Body of pancreas (tissue), 4 donors: ENCODE results near the gene ZNF574.

ENCODE experiments used
- CTCF ChIP-seq, 7 experiments: fragments of 450-650 bp in 4 of 7; fragments of 200-600 bp in 3 of 7; sonication (generic) in 3 of 7; IDR thresholded peaks; one replicate each; pipeline ENCODE4 v1.5.1; 2016 to 2019; ENCODE audit warnings: antibody characterized with exemption in 7 of 7
- POLR2A ChIP-seq, 3 donors: fragments of 450-650 bp; IDR thresholded peaks; one replicate each; pipeline ENCODE4 v1.6.1; 2016; ENCODE audit warnings: antibody characterized with exemption in 3 of 3, mild to moderate bottlenecking in 2 of 3

DNA sequence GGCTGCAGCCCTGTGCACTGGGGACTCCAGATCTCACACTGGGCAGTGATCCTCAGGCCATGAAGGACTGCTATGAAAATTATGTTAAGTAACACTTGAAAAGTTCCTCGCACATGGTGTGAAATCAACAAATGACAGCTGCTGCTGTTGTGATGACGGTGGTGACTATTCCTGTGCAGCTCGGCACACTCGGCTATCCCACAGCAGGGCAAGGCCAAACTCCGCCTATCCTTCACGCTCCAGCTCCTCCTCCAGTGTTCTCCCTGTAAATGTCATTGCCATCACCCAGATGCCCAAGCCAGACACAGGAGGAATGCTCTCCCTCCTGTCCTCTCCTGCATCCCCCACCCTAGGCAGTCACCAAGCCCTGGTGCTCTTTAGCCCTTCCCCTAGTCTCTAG lies 37.3 kb upstream of the ZNF574 start:
- TF ChIP-seq POLR2A (IDR thresholded peaks at IDR 0.05), result no peak
- TF ChIP-seq CTCF (IDR thresholded peaks at IDR 0.05), result no peak
